B cell (primary cell): ENCODE measurements around the gene ZIC2. TPM values are rescaled to one million over a fixed set of nuclear protein-coding genes. Genes with fewer than 3 reads are reported as not detected.

Experiments
- ATAC-seq: fragments of 200-7000 bp; cut with Tn5 transposase; one replicate; pipeline ENCODE4 v1.10.0; 2021; ENCODE audit warnings: low read depth, mild to moderate bottlenecking, moderate number of reproducible peaks, moderate library complexity
- CTCF ChIA-PET: fragments of 350-600 bp; sonication (Branson Sonifier 250); formaldehyde crosslinking; loops from one replicate; lab custom pipeline; 2021; ENCODE audit warnings: antibody characterized with exemption, inconsistent platforms; lab: Charles Lee
- POLR2A ChIA-PET: fragments of 350-600 bp; sonication (Branson Sonifier 250); formaldehyde crosslinking; loops from one replicate; lab custom pipeline; 2021; ENCODE audit warnings: antibody characterized with exemption; lab: Charles Lee
- DNase-seq: peaks from one replicate; pipeline ENCODE4 v3.0.0; 2013
- H2AFZ ChIP-seq: 2 replicates; pipeline ENCODE4 v1.6.1; 2012; ENCODE audit warnings: mild to moderate bottlenecking, low read depth, low read length; ENCODE audit not compliant: insufficient read depth, poor library complexity, severe bottlenecking
- H3K27ac ChIP-seq, 2 donors: 1 replicate in 1 of 2; 2 replicates in 1 of 2; pipeline ENCODE4 v1.5.1; 2012 to 2013; ENCODE audit warnings: low read length in 2 of 2, mild to moderate bottlenecking in 2 of 2, moderate library complexity in 1 of 2
- H3K27me3 ChIP-seq, 4 experiments: fragments of 200-600 bp in 1 of 4; sonication (generic) in 1 of 4; replicated peaks in 1 of 4; 1 replicate in 2 of 4; 2 replicates in 2 of 4; pipeline versions ENCODE4 v1.6.1 to v1.7.0; 2013 to 2016; ENCODE audit warnings: low read length in 3 of 4, mild to moderate bottlenecking in 2 of 4, mixed read lengths in 1 of 4, moderate library complexity in 1 of 4; ENCODE audit not compliant: insufficient read depth in 4 of 4, control insufficient read depth in 3 of 4; ENCODE audit errors: control extremely low read depth in 1 of 4
- H3K36me3 ChIP-seq, 2 experiments: replicated peaks in 1 of 2; 1 replicate in 1 of 2; 2 replicates in 1 of 2; pipeline versions ENCODE4 v1.6.1 to v1.7.1; 2013; ENCODE audit warnings: low read length in 1 of 2; ENCODE audit not compliant: insufficient read depth in 2 of 2, control insufficient read depth in 1 of 2; ENCODE audit errors: control extremely low read depth in 1 of 2, extremely low read depth in 1 of 2
- H3K4me1 ChIP-seq, 2 donors: fragments of 200-600 bp in 1 of 2; sonication (generic) in 1 of 2; 1 replicate in 1 of 2; 2 replicates in 1 of 2; pipeline versions ENCODE4 v1.5.1 to v1.6.1; 2013 to 2017; ENCODE audit warnings: low read length in 2 of 2; ENCODE audit not compliant: control insufficient read depth in 2 of 2, insufficient read depth in 2 of 2
- H3K4me2 ChIP-seq: replicated peaks from 2 replicates; pipeline ENCODE3; 2012; ENCODE audit warnings: mild to moderate bottlenecking, low read depth, low read length; ENCODE audit not compliant: poor library complexity, severe bottlenecking
- H3K4me3 ChIP-seq, 5 experiments: fragments of 200-600 bp in 1 of 5; sonication (generic) in 1 of 5; 1 replicate in 3 of 5; 2 replicates in 2 of 5; pipeline versions ENCODE4 v1.5.1 to v1.7.0; 2011 to 2016; ENCODE audit warnings: low read length in 4 of 5, mild to moderate bottlenecking in 4 of 5, low read depth in 2 of 5, control low read depth in 1 of 5, moderate library complexity in 1 of 5; ENCODE audit not compliant: insufficient read depth in 1 of 5; ENCODE audit errors: control extremely low read depth in 1 of 5, extremely low read depth in 1 of 5
- H3K79me2 ChIP-seq: fragments of 200-600 bp; sonication (generic); one replicate; pipeline ENCODE4 v1.6.0; 2016; ENCODE audit warnings: low read length; ENCODE audit not compliant: control insufficient read depth, insufficient read depth
- H3K9ac ChIP-seq: fragments of 200-600 bp; sonication (generic); 2 replicates; pipeline ENCODE4 v1.6.1; 2017; ENCODE audit warnings: mild to moderate bottlenecking, low read length, moderate library complexity
- H3K9me3 ChIP-seq, 3 donors: one replicate each; pipeline versions ENCODE4 v1.6.1 to v1.7.1; 2013; ENCODE audit warnings: low read length in 2 of 3; ENCODE audit not compliant: control insufficient read depth in 2 of 3, insufficient read depth in 1 of 3; ENCODE audit errors: control extremely low read depth in 1 of 3
- H4K20me1 ChIP-seq: 2 replicates; pipeline ENCODE4 v1.6.0; 2012; ENCODE audit warnings: mild to moderate bottlenecking, low read length; ENCODE audit not compliant: insufficient read depth, control insufficient read depth, poor library complexity, severe bottlenecking
- H3K27ac Mint-ChIP-seq: one replicate; pipeline ENCODE4 v1.8.0; 2021; ENCODE audit warnings: mixed read lengths
- H3K27me3 Mint-ChIP-seq: one replicate; pipeline ENCODE4 v1.8.0; 2021; ENCODE audit warnings: mixed read lengths
- H3K4me1 Mint-ChIP-seq: one replicate; pipeline ENCODE4 v1.8.0; 2021; ENCODE audit warnings: mixed read lengths
- H3K4me3 Mint-ChIP-seq: one replicate; pipeline ENCODE4 v1.8.0; 2021; ENCODE audit warnings: mixed read lengths
- H3K9me3 Mint-ChIP-seq: one replicate; pipeline ENCODE4 v1.8.0; 2022; ENCODE audit warnings: mixed read lengths; ENCODE audit not compliant: insufficient read depth
- EZH2 ChIP-seq: IDR thresholded peaks from 2 replicates; pipeline ENCODE4 v1.6.1; 2012; ENCODE audit warnings: borderline replicate concordance, low read depth, mild to moderate bottlenecking, moderate library complexity, low read length; ENCODE audit not compliant: insufficient read depth, poor library complexity, severe bottlenecking
- WGBS: methylation state at CpG from one replicate; pipeline ENCODE4 v1.1.5; 2013; ENCODE audit warnings: missing lambda C conversion rate; ENCODE audit not compliant: insufficient coverage; 5-methylcytosine and 5-hydroxymethylcytosine counted together
- intact Hi-C: fragments of 100-400 bp; cut with micrococcal nuclease; formaldehyde crosslinking; loops from one replicate; pipeline ENCODE4 v1.10.0; 2022
- polyA plus RNA-seq: library from polyadenylated mRNA; depleted of rRNA; stranded (reverse); fragments of >200 nt; gene quantifications from 2 replicates; pipeline ENCODE4 v1.2.3, GENCODE V29; 2012
- total RNA-seq, 2 donors: library from RNA; stranded (reverse); fragments of 120-200 nt in 1 of 2; gene quantifications; 1 replicate in 1 of 2; 2 replicates in 1 of 2; pipeline versions ENCODE4 v1.2.3 to v1.2.4, GENCODE V29; 2013 to 2022
- TF ChIP-seq, protein P1 (sequence below): fragments of 200-600 bp; IDR thresholded peaks from one replicate; pipeline ENCODE4 v1.8.0; 2022; ENCODE audit warnings: antibody characterized with exemption, mild to moderate bottlenecking

The ZIC2 gene
- total and polyA plus RNA-seq, 2 donors (not counting 1 experiment from before 2014, with no cell fraction given) = not detected

DNA sequence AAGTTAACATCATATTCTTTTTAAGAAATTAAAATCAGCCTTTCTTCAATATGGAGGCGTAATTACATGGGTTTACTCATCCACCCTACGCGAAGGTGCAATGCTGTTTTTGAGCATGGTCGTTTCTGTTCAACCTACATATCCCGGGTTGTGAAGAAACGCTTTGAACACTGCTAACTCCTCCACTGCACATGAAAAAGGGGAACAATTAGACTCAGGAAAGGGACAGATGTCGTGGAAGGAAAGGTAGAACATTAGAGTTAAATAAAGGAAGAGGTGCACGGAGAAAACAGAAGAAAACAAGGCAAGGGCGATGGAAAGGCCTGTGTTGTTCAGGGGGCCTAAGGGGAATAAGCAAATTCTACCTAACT is 14.1 kb upstream of the ZIC2 start:
- Mint-ChIP-seq H3K4me1 (peaks cover 20% of the 10 kb centered on the region), H3K27me3 (peaks cover 57% of the 10 kb centered on the region), H3K27ac (peak overlapping the region; percentile 28), H3K9me3 (peaks cover 3% of the 10 kb centered on the region), H3K4me3 (peak overlapping the region; percentile 44)
- DNase-seq (peak; percentile 38), ATAC-seq (no peak)
- H3K4me3 ChIP-seq = no peak overlapping the region
- no peak overlapping the region for H3K4me2 ChIP-seq
- CTCF ChIA-PET = no interaction called here
- no peak overlapping the region for H2AFZ ChIP-seq
- H4K20me1 ChIP-seq = no peaks in the 10 kb centered on the region
- peaks cover 29 to 39% of the 10 kb centered on the region in 2 donors for H3K4me1 ChIP-seq
- TF ChIP-seq, protein P1, sequence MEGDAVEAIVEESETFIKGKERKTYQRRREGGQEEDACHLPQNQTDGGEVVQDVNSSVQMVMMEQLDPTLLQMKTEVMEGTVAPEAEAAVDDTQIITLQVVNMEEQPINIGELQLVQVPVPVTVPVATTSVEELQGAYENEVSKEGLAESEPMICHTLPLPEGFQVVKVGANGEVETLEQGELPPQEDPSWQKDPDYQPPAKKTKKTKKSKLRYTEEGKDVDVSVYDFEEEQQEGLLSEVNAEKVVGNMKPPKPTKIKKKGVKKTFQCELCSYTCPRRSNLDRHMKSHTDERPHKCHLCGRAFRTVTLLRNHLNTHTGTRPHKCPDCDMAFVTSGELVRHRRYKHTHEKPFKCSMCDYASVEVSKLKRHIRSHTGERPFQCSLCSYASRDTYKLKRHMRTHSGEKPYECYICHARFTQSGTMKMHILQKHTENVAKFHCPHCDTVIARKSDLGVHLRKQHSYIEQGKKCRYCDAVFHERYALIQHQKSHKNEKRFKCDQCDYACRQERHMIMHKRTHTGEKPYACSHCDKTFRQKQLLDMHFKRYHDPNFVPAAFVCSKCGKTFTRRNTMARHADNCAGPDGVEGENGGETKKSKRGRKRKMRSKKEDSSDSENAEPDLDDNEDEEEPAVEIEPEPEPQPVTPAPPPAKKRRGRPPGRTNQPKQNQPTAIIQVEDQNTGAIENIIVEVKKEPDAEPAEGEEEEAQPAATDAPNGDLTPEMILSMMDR = no peak
- no peak for TF ChIP-seq EZH2
- H3K36me3 ChIP-seq = no peaks in the 10 kb centered on the region
- peaks cover 0 to 63% (median 60%) of the 10 kb centered on the region in 4 experiments for H3K27me3 ChIP-seq
- intact Hi-C loops = no loop called here
- WGBS = 40% methylated on average over 2 of the region's 9 CpGs
- H3K9ac ChIP-seq = no peak overlapping the region
- POLR2A ChIA-PET = interaction anchor here (0.7 kb wide), 1 partner anchor 126 kb away, joined by 4 read pairs; no protein-coding TSS in a partner anchor
- H3K9me3 ChIP-seq = peaks cover 1 to 30% (median 6%) of the 10 kb centered on the region in 3 donors
- H3K27ac ChIP-seq = no peak overlapping the region
- H3K79me2 ChIP-seq = no peaks in the 10 kb centered on the region

GRCh38 chr13:99967869-99968520 is 13.6 kb upstream of the ZIC2 start:
- CTCF ChIA-PET = no interaction called here
- peak overlapping the region; percentile 79 for H3K4me2 ChIP-seq
- no peak for ATAC-seq
- peaks cover 3% of the 10 kb centered on the region for H3K9me3 Mint-ChIP-seq
- H3K9me3 ChIP-seq = peaks cover 1 to 31% (median 9%) of the 10 kb centered on the region in 3 donors
- TF ChIP-seq EZH2 = no peak
- TF ChIP-seq, protein P1 = no peak
- intact Hi-C loops = loop anchor here (2.0 kb wide), 1 partner anchor 15 kb away; no protein-coding TSS in a partner anchor
- peaks cover 20% of the 10 kb centered on the region for H3K4me1 Mint-ChIP-seq
- H3K79me2 ChIP-seq = no peaks in the 10 kb centered on the region
- H3K9ac ChIP-seq = no peak overlapping the region
- peak overlapping the region in 1 of 5 experiments; percentile 15 for H3K4me3 ChIP-seq
- WGBS = 6% methylated on average over 55 of the region's 58 CpGs
- peaks cover 57% of the 10 kb centered on the region for H3K27me3 Mint-ChIP-seq
- peak overlapping the region; percentile 44 for H3K4me3 Mint-ChIP-seq
- POLR2A ChIA-PET = no interaction called here
- no peaks in the 10 kb centered on the region for H3K36me3 ChIP-seq
- peak overlapping the region; percentile 28 for H2AFZ ChIP-seq
- peaks cover 29 to 39% of the 10 kb centered on the region in 2 donors for H3K4me1 ChIP-seq
- H3K27me3 ChIP-seq = peaks cover 0 to 66% (median 63%) of the 10 kb centered on the region in 4 experiments
- DNase-seq = peak; percentile 39
- no peak overlapping the region for H3K27ac ChIP-seq
- H3K27ac Mint-ChIP-seq = peak overlapping the region; percentile 28
- H4K20me1 ChIP-seq = no peaks in the 10 kb centered on the region
